ENCODE data around the gene YIPF2. TPM values are rescaled to one million over a fixed set of nuclear protein-coding genes. Genes with fewer than 3 reads are reported as not detected.

The YIPF2 gene
- total RNA-seq, 2 experiments from 2014 or later: 19.9 to 23.3 TPM

GRCh38 chr19:10927730-10928562 lies 493 bp downstream of the YIPF2 start:
- peak overlapping the region; percentile 92 for H3K27ac Mint-ChIP-seq
- DNase-seq: peak; percentile 17
- H3K36me3 Mint-ChIP-seq (ENCODE audit: low read depth): peaks cover 18% of the 10 kb centered on the region
- ChIA-PET CTCF (interaction anchor here (0.9 to 1.3 kb wide), 2 partner anchors 9 to 12 kb away, joined by 3 read pairs; no protein-coding TSS in a partner anchor), POLR2A (no interaction called here)
- no peaks in the 10 kb centered on the region for H3K9me3 Mint-ChIP-seq
- H3K4me3 Mint-ChIP-seq: peak overlapping the region; percentile 95
- no peaks in the 10 kb centered on the region for H3K27me3 Mint-ChIP-seq
- H3K4me1 Mint-ChIP-seq: peaks cover 31% of the 10 kb centered on the region

DNA sequence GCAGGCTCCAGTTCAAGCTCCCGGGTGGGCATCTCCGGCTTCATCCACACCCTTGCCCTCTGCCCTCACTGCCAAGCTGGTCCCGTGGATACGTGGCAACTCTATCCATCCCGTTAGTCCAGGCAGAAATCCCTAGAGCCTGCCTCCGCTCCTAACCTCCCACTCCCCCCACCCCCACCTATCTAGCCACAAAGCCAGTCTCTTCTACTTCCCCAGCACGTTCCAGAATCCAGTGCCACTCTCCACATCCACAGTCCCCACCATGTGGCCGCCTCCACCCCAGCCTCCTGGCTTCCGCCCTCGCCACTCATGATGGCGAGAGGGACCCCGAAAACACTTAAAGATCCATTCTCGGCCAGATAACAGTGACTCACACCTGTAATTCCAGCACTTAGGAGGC lies 3.8 kb downstream of the YIPF2 start:
- Mint-ChIP-seq H3K4me3 (no peak overlapping the region), H3K36me3 (ENCODE audit: low read depth) (peaks cover 10% of the 10 kb centered on the region), H3K4me1 (peaks cover 17% of the 10 kb centered on the region), H3K27ac (peak overlapping the region; percentile 13), H3K27me3 (no peaks in the 10 kb centered on the region), H3K9me3 (no peaks in the 10 kb centered on the region)
- CTCF ChIA-PET: interaction anchor here (0.5 kb wide), 1 partner anchor 87 kb away, joined by 3 read pairs; no protein-coding TSS in a partner anchor
- POLR2A ChIA-PET: no interaction called here
- DNase-seq: no peak

GRCh38 chr19:10923260-10924112 lies 5.0 kb downstream of the YIPF2 start:
- DNase-seq: no peak
- Mint-ChIP-seq H3K9me3 (no peaks in the 10 kb centered on the region), H3K27me3 (no peaks in the 10 kb centered on the region), H3K4me3 (no peak overlapping the region), H3K4me1 (peaks cover 12% of the 10 kb centered on the region), H3K36me3 (ENCODE audit: low read depth) (peaks cover 8% of the 10 kb centered on the region), H3K27ac (no peak overlapping the region)
- ChIA-PET POLR2A (no interaction called here), CTCF (no interaction called here)

DNA sequence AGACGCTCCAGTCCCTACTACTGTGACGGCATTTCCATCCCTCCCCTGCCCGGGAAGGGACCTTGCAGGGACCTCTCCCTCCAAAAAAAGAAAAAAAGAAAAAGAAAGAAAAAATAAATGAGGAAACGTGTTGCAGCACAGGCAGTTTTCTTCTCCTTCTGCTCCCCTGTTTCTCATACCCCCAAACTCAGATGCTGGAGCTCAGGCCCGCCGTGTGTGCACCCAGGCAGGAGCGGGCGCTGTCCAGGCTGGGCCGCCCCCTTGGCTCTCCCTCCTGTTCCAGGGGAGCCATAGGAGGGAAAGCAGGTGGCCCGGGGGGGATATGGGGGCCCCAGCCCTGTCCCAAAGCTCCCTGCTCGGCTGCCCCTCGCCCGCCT lies 5.8 kb downstream of the YIPF2 start:
- peaks cover 7% of the 10 kb centered on the region for H3K36me3 Mint-ChIP-seq (ENCODE audit: low read depth)
- ChIA-PET POLR2A (no interaction called here), CTCF (no interaction called here)
- H3K27me3 Mint-ChIP-seq: no peaks in the 10 kb centered on the region
- no peaks in the 10 kb centered on the region for H3K9me3 Mint-ChIP-seq
- no peak overlapping the region for H3K4me3 Mint-ChIP-seq
- H3K4me1 Mint-ChIP-seq: peaks cover 6% of the 10 kb centered on the region
- H3K27ac Mint-ChIP-seq: no peak overlapping the region
- no peak for DNase-seq

DNA sequence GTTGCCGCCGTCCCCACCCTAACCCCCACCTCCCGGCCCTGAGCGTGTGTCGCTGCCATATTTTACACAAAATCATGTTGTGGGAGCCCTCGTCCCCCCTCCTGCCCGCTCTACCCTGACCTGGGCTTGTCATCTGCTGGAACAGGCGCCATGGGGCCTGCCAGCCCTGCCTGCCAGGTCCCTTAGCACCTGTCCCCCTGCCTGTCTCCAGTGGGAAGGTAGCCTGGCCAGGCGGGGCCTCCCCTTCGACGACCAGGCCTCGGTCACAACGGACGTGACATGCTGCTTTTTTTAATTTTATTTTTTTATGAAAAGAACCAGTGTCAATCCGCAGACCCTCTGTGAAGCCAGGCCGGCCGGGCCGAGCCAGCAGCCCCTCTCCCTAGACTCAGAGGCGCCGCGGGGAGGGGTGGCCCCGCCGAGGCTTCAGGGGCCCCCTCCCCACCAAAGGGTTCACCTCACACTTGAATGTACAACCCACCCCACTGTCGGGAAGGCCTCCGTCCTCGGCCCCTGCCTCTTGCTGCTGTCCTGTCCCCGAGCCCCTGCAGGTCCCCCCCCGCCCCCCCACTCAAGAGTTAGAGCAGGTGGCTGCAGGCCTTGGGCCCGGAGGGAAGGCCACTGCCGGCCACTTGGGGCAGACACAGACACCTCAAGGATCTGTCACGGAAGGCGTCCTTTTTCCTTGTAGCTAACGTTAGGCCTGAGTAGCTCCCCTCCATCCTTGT lies 6.4 kb downstream of the YIPF2 start:
- Mint-ChIP-seq H3K27ac (no peak overlapping the region), H3K36me3 (ENCODE audit: low read depth) (peaks cover 7% of the 10 kb centered on the region), H3K9me3 (no peaks in the 10 kb centered on the region), H3K4me3 (no peak overlapping the region), H3K4me1 (peaks cover under 1% of the 10 kb centered on the region), H3K27me3 (no peaks in the 10 kb centered on the region)
- ChIA-PET CTCF (no interaction called here), POLR2A (no interaction called here)
- DNase-seq: no peak

DNA sequence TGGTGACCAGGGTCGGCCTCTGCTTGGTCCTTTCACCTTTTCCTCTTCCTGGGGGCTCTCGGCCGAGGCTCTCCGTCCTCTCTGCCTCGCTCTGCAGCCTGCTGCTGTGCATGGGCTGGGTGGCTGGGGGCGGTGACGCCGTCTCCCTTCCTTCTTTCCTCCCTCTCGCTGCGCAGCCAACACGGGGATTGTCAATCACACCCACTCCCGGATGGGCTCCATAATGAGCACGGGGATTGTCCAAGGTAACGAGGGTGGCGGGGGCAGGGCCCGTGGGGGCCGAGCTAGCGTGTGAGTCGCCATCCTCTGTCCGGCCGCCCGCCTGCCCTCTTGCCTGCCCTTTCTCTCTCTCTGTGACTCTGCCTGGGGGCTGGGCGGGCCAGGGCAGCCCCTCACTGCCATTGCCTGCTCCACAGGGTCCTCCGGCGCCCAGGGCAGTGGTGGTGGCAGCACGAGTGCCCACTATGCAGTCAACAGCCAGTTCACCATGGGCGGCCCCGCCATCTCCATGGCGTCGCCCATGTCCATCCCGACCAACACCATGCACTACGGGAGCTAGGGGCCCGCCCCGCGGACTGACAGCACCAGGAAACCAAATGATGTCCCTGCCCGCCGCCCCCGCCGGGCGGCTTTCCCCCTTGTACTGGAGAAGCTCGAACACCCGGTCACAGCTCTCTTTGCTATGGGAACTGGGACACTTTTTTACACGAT lies 7.1 kb downstream of the YIPF2 start:
- H3K4me3 Mint-ChIP-seq: no peak overlapping the region
- H3K9me3 Mint-ChIP-seq: no peaks in the 10 kb centered on the region
- H3K36me3 Mint-ChIP-seq (ENCODE audit: low read depth): peaks cover 7% of the 10 kb centered on the region
- H3K27ac Mint-ChIP-seq: no peak overlapping the region
- CTCF ChIA-PET: no interaction called here
- no peak for DNase-seq
- H3K4me1 Mint-ChIP-seq: no peaks in the 10 kb centered on the region
- no peaks in the 10 kb centered on the region for H3K27me3 Mint-ChIP-seq
- POLR2A ChIA-PET: no interaction called here

DNA sequence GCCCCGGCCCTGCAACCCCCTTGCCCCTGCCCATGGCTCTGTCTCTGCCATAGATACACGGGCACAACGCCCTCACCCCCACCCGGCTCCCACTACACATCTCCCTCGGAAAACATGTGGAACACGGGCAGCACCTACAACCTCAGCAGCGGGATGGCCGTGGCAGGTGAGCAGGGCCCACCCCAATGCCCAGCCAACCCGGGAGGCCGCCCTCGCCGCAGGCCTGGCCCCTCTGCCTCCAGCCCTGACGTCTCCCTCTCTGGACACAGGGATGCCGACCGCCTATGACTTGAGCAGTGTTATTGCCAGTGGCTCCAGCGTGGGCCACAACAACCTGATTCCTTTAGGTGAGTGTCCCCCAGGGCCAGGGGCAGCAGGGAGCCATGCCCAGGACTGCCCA lies 7.7 kb downstream of the YIPF2 start:
- ChIA-PET CTCF (no interaction called here), POLR2A (no interaction called here)
- DNase-seq: no peak
- no peaks in the 10 kb centered on the region for H3K9me3 Mint-ChIP-seq
- H3K4me1 Mint-ChIP-seq: no peaks in the 10 kb centered on the region
- H3K27me3 Mint-ChIP-seq: no peaks in the 10 kb centered on the region
- H3K36me3 Mint-ChIP-seq (ENCODE audit: low read depth): peaks cover 7% of the 10 kb centered on the region
- no peak overlapping the region for H3K4me3 Mint-ChIP-seq
- no peak overlapping the region for H3K27ac Mint-ChIP-seq

DNA sequence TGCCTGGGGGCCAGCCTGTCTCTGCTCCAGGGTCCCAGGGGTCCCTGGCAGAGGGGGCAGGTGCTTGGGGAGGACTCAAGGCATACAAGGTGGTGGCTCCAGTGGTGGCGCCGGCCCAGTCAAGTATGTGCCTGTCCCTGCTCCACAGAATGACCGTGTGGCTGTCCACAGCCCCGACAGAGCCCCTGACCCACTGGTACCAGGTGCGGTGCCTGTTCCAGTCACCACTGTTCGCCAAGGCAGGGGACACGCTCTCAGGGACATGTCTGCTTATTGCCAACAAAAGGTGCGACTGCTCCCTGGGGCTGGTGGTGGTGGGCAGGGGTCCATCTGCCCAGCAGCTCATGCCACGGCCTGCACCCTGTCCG lies 8.2 kb downstream of the YIPF2 start:
- DNase-seq: no peak
- CTCF ChIA-PET: interaction anchor here (0.6 kb wide), 1 partner anchor 39 kb away, joined by 3 read pairs; no protein-coding TSS in a partner anchor
- Mint-ChIP-seq H3K4me3 (no peak overlapping the region), H3K36me3 (ENCODE audit: low read depth) (peaks cover 6% of the 10 kb centered on the region), H3K9me3 (no peaks in the 10 kb centered on the region), H3K4me1 (no peaks in the 10 kb centered on the region), H3K27me3 (no peaks in the 10 kb centered on the region), H3K27ac (no peak overlapping the region)
- POLR2A ChIA-PET: no interaction called here

GRCh38 chr19:10919352-10920287 lies 8.8 kb downstream of the YIPF2 start:
- ChIA-PET POLR2A (no interaction called here), CTCF (interaction anchor here (0.6 to 1.1 kb wide), 2 partner anchors 8 to 39 kb away, joined by 3 read pairs; no protein-coding TSS in a partner anchor)
- H3K36me3 Mint-ChIP-seq (ENCODE audit: low read depth): peaks cover 4% of the 10 kb centered on the region

GRCh38 chr19:10918359-10918758 lies 10.1 kb downstream of the YIPF2 start:
- Mint-ChIP-seq H3K27me3 (no peaks in the 10 kb centered on the region), H3K9me3 (no peaks in the 10 kb centered on the region), H3K36me3 (ENCODE audit: low read depth) (no peaks in the 10 kb centered on the region), H3K4me1 (no peaks in the 10 kb centered on the region), H3K27ac (no peak overlapping the region), H3K4me3 (no peak overlapping the region)
- POLR2A ChIA-PET: no interaction called here
- CTCF ChIA-PET: interaction anchor here (1.0 to 1.6 kb wide), 4 partner anchors 9 to 25 kb away, joined by 3 to 5 read pairs (median 4); no protein-coding TSS in a partner anchor
- DNase-seq: no peak

More at GRCh38 chr19:10919352-10920287, 8.8 kb downstream of the YIPF2 start:
- H3K4me3 Mint-ChIP-seq: no peak overlapping the region
- DNase-seq: no peak
- H3K27ac Mint-ChIP-seq: no peak overlapping the region
- H3K9me3 Mint-ChIP-seq: no peaks in the 10 kb centered on the region
- H3K27me3 Mint-ChIP-seq: no peaks in the 10 kb centered on the region
- no peaks in the 10 kb centered on the region for H3K4me1 Mint-ChIP-seq

DNA sequence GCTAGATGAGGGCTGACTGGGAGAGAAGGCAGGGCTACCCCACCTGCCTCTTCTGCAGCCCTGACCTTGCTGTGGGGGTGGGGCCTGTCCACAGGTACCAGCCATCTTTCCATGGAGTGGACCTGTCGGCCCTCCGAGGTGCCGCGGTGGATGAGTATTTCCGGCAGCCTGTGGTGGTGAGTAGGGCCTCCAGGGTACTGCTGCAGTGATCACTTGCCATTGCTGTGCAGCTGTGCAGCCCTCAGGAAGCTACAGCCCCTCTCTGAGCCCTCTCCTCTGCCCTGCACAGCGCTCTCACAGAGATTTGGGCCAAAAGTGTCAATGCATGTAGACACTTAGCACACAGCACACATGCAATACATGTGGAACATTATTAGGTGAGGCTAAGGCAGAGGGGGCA lies 11.8 kb downstream of the YIPF2 start:
- ChIA-PET POLR2A (no interaction called here), CTCF (interaction anchor here (0.7 kb wide), 1 partner anchor 25 kb away, joined by 3 read pairs; no protein-coding TSS in a partner anchor)
- no peak for DNase-seq
- H3K27me3 Mint-ChIP-seq: no peaks in the 10 kb centered on the region
- no peak overlapping the region for H3K4me3 Mint-ChIP-seq
- peaks cover 7% of the 10 kb centered on the region for H3K36me3 Mint-ChIP-seq (ENCODE audit: low read depth)
- H3K4me1 Mint-ChIP-seq: no peaks in the 10 kb centered on the region
- H3K27ac Mint-ChIP-seq: no peak overlapping the region
- H3K9me3 Mint-ChIP-seq: no peaks in the 10 kb centered on the region
